T-cell (primary cell): Measurements from ENCODE around the gene FPGS. TPM values are rescaled to one million over a fixed set of nuclear protein-coding genes. Genes with fewer than 3 reads are reported as not detected.

Experiments
- ATAC-seq, 4 experiments: fragments of 200-7000 bp in 3 of 4; fragments of 150-1000 bp in 1 of 4; cut with Tn5 transposase; replicated peaks in 1 of 4; 1 replicate in 3 of 4; 2 replicates in 1 of 4; pipeline ENCODE4 v1.10.0; 2021; ENCODE audit warnings: moderate library complexity in 3 of 4, mild to moderate bottlenecking in 2 of 4, moderate number of reproducible peaks in 1 of 4
- CTCF ChIA-PET, 2 donors: fragments of 300-600 bp; sonication (Branson Sonifier 250); formaldehyde crosslinking; loops; one replicate each; lab custom pipeline; 2022; ENCODE audit warnings: antibody characterized with exemption in 2 of 2; lab: Charles Lee
- POLR2A ChIA-PET, 2 donors: fragments of 300-600 bp; sonication (Branson Sonifier 250); formaldehyde crosslinking; loops; one replicate each; lab custom pipeline; 2022; ENCODE audit warnings: antibody characterized with exemption in 2 of 2; lab: Charles Lee
- DNase-seq, 35 experiments: peaks; one replicate each; pipeline versions ENCODE4 v3.0.0 to v3.0.0-alpha.2; 2013 to 2023
- H3K27ac ChIP-seq: one replicate; pipeline ENCODE4 v1.5.1; 2013; ENCODE audit warnings: low read length
- H3K27me3 ChIP-seq, 2 experiments: replicated peaks in 1 of 2; 1 replicate in 1 of 2; 2 replicates in 1 of 2; pipeline versions ENCODE4 v1.6.1 to v1.7.0; 2013; ENCODE audit warnings: low read length in 1 of 2, mixed read lengths in 1 of 2; ENCODE audit not compliant: control insufficient read depth in 2 of 2, insufficient read depth in 2 of 2; ENCODE audit errors: extremely low read depth in 1 of 2
- H3K36me3 ChIP-seq, 2 donors: 1 replicate in 1 of 2; 2 replicates in 1 of 2; pipeline versions ENCODE4 v1.6.1 to v1.7.0; 2013; ENCODE audit warnings: low read length in 1 of 2; ENCODE audit not compliant: control insufficient read depth in 2 of 2, insufficient read depth in 1 of 2; ENCODE audit errors: extremely low read depth in 1 of 2
- H3K4me1 ChIP-seq, 2 experiments: 1 replicate in 1 of 2; 2 replicates in 1 of 2; pipeline versions ENCODE4 v1.6.1 to v1.7.0; 2013; ENCODE audit warnings: low read length in 2 of 2, mixed read lengths in 1 of 2; ENCODE audit not compliant: insufficient read depth in 2 of 2, control insufficient read depth in 1 of 2; ENCODE audit errors: extremely low read depth in 1 of 2
- H3K4me3 ChIP-seq, 2 donors: 1 replicate in 1 of 2; 2 replicates in 1 of 2; pipeline versions ENCODE4 v1.5.1 to v1.7.0; 2013; ENCODE audit warnings: mild to moderate bottlenecking in 2 of 2, low read length in 1 of 2, moderate library complexity in 1 of 2; ENCODE audit not compliant: control insufficient read depth in 1 of 2; ENCODE audit errors: extremely low read depth in 1 of 2
- H3K9me3 ChIP-seq: 2 replicates; pipeline ENCODE4 v1.7.0; 2013
- H3K27ac Mint-ChIP-seq, 2 donors: one replicate each; pipeline ENCODE4 v1.8.0; 2020 to 2021; ENCODE audit warnings: mild to moderate bottlenecking in 2 of 2, mixed read lengths in 2 of 2
- H3K27me3 Mint-ChIP-seq, 2 donors: one replicate each; pipeline ENCODE4 v1.8.0; 2021 to 2022; ENCODE audit warnings: mixed read lengths in 2 of 2
- H3K36me3 Mint-ChIP-seq: one replicate; pipeline ENCODE4 v1.8.0; 2021; ENCODE audit warnings: mixed read lengths
- H3K4me1 Mint-ChIP-seq, 3 donors: one replicate each; pipeline ENCODE4 v1.8.0; 2020 to 2022; ENCODE audit warnings: mixed read lengths in 3 of 3, mild to moderate bottlenecking in 1 of 3
- H3K4me3 Mint-ChIP-seq, 3 donors: one replicate each; pipeline ENCODE4 v1.8.0; 2020 to 2022; ENCODE audit warnings: mild to moderate bottlenecking in 3 of 3, mixed read lengths in 3 of 3, moderate library complexity in 3 of 3
- H3K9me3 Mint-ChIP-seq, 3 donors: one replicate each; pipeline ENCODE4 v1.8.0; 2020 to 2022; ENCODE audit warnings: mixed read lengths in 3 of 3
- WGBS: methylation state at CpG from one replicate; pipeline ENCODE4 v1.1.5; 2013; ENCODE audit warnings: missing lambda C conversion rate; ENCODE audit not compliant: insufficient coverage; 5-methylcytosine and 5-hydroxymethylcytosine counted together
- total RNA-seq, 35 experiments: library from RNA in 6 of 35; stranded (reverse) in 6 of 35; fragments of 120-200 nt in 1 of 35; gene quantifications; one replicate each; pipeline versions ENCODE4 v1.2.1 to v1.2.4 and lab custom pipeline; 2013 to 2026

FPGS gene
- total RNA-seq, 5 donors from 2014 or later (not counting 1 experiment from before 2014, with no cell fraction given): 78.4 to 151 (median 139) TPM

GRCh38 chr9:127769929-127770582 is 32.6 kb upstream of the FPGS start:
- Histone ChIP-seq H3K4me3 (peak overlapping the region; percentile 57 to 58), H3K4me1 (peaks cover 54 to 89% of the 10 kb centered on the region in 2 experiments), H3K27me3 (no peaks in the 10 kb centered on the region), H3K9me3 (no peaks in the 10 kb centered on the region), H3K27ac (peak overlapping the region; percentile 95), H3K36me3 (peaks cover 15 to 65% of the 10 kb centered on the region in 2 donors)
- Mint-ChIP-seq H3K4me1 (peaks cover 80 to 86% (median 81%) of the 10 kb centered on the region in 3 donors), H3K27me3 (no peaks in the 10 kb centered on the region), H3K9me3 (no peaks in the 10 kb centered on the region), H3K4me3 (peak overlapping the region; percentile 86 to 89 (median 87)), H3K27ac (peak overlapping the region; percentile 95), H3K36me3 (peaks cover 27% of the 10 kb centered on the region)
- ChIA-PET POLR2A (interaction anchor here in 1 of 2 donors (0.6 kb wide), 1 partner anchor 9 kb away, joined by 3 read pairs; no protein-coding TSS in a partner anchor), CTCF (interaction anchor here (0.6 to 2.6 kb wide), 7 partner anchors 15 to 255 kb away, joined by 3 to 22 read pairs (median 5); partner anchors contain the start of genes TOR2A (in 2 of the 2) and CDK9 (in 1 of the 2))
- DNase-seq: peak in 1 of 35 experiments; percentile 31
- no peak for ATAC-seq
- WGBS: 59% methylated on average over 2 of the region's 4 CpGs

GRCh38 chr9:127770583-127770904 is 32.1 kb upstream of the FPGS start:
- Mint-ChIP-seq H3K9me3 (no peaks in the 10 kb centered on the region), H3K27me3 (no peaks in the 10 kb centered on the region), H3K4me3 (peak overlapping the region; percentile 86 to 89 (median 87)), H3K36me3 (peaks cover 22% of the 10 kb centered on the region), H3K27ac (peak overlapping the region; percentile 95), H3K4me1 (peaks cover 76 to 82% (median 77%) of the 10 kb centered on the region in 3 donors)
- Histone ChIP-seq H3K4me1 (peaks cover 54 to 90% of the 10 kb centered on the region in 2 experiments), H3K36me3 (peaks cover 12 to 60% of the 10 kb centered on the region in 2 donors), H3K9me3 (no peaks in the 10 kb centered on the region), H3K27me3 (no peaks in the 10 kb centered on the region), H3K4me3 (peak overlapping the region; percentile 57 to 58), H3K27ac (peak overlapping the region; percentile 95)
- POLR2A ChIA-PET: interaction anchor here in 1 of 2 donors (0.5 kb wide), 2 partner anchors 39 to 85 kb away, joined by 4 to 6 read pairs; no protein-coding TSS in a partner anchor
- ATAC-seq (no peak), DNase-seq (no peak)
- CTCF ChIA-PET: interaction anchor here (0.6 to 2.8 kb wide), 6 partner anchors 15 to 215 kb away, joined by 3 to 31 read pairs (median 4); partner anchors contain the start of genes CDK9 (in 2 of the 2) and TOR2A (in 1 of the 2)
- WGBS: 58% methylated on average over 3 of the region's 3 CpGs

GRCh38 chr9:127770905-127771569 is 31.6 kb upstream of the FPGS start:
- Mint-ChIP-seq H3K4me3 (peak overlapping the region; percentile 86 to 89 (median 87)), H3K4me1 (peaks cover 72 to 78% (median 75%) of the 10 kb centered on the region in 3 donors), H3K36me3 (peaks cover 19% of the 10 kb centered on the region), H3K27me3 (no peaks in the 10 kb centered on the region), H3K27ac (peak overlapping the region; percentile 95), H3K9me3 (no peaks in the 10 kb centered on the region)
- ATAC-seq (peak; percentile 85 to 89 (median 86)), DNase-seq (peak; percentile 84 to 96 (median 90))
- Histone ChIP-seq H3K4me3 (peak overlapping the region; percentile 57 to 58), H3K4me1 (peaks cover 51 to 92% of the 10 kb centered on the region in 2 experiments), H3K36me3 (peaks cover 11 to 58% of the 10 kb centered on the region in 2 donors), H3K9me3 (no peaks in the 10 kb centered on the region), H3K27ac (peak overlapping the region; percentile 95), H3K27me3 (no peaks in the 10 kb centered on the region)
- CTCF ChIA-PET: interaction anchor here (0.6 to 2.8 kb wide), 7 partner anchors 14 to 215 kb away, joined by 3 to 31 read pairs (median 4); partner anchors contain the start of genes CDK9 (in 2 of the 2) and TOR2A (in 1 of the 2)
- POLR2A ChIA-PET: interaction anchor here in 1 of 2 donors (0.5 to 1.0 kb wide), 4 partner anchors 11 to 84 kb away, joined by 3 to 6 read pairs (median 4); no protein-coding TSS in a partner anchor
- WGBS: 2% methylated on average over 32 of the region's 43 CpGs

- Mint-ChIP-seq H3K36me3 (peaks cover 15% of the 10 kb centered on the region), H3K27ac (peak overlapping the region; percentile 95), H3K27me3 (no peaks in the 10 kb centered on the region), H3K9me3 (no peaks in the 10 kb centered on the region), H3K4me1 (peaks cover 72 to 78% (median 73%) of the 10 kb centered on the region in 3 donors), H3K4me3 (peak overlapping the region; percentile 86 to 89 (median 87))
- Histone ChIP-seq H3K27me3 (no peaks in the 10 kb centered on the region), H3K9me3 (no peaks in the 10 kb centered on the region), H3K27ac (peak overlapping the region; percentile 95), H3K4me3 (peak overlapping the region in 1 of 2 donors; percentile 57), H3K36me3 (peaks cover 11 to 52% of the 10 kb centered on the region in 2 donors), H3K4me1 (peaks cover 50 to 92% of the 10 kb centered on the region in 2 experiments)
- DNase-seq: no peak
- ChIA-PET CTCF (interaction anchor here (0.7 to 2.8 kb wide), 7 partner anchors 13 to 134 kb away, joined by 3 to 31 read pairs (median 4); partner anchors contain the start of genes CDK9 (in 1 of the 2) and TOR2A (in 1 of the 2)), POLR2A (interaction anchor here (0.5 to 1.0 kb wide), 3 partner anchors 11 to 819 kb away, joined by 3 to 8 read pairs (median 4); no protein-coding TSS in a partner anchor)
- no peak for ATAC-seq
- no CpG with 5 or more reads among the region's 19 CpGs for WGBS
Observed at GRCh38 chr9:127771570-127772189, 31.0 kb upstream of the FPGS start.

GRCh38 chr9:127772603-127773002 is 30.1 kb upstream of the FPGS start:
- H3K27ac ChIP-seq: no peak overlapping the region
- H3K9me3 Mint-ChIP-seq: no peaks in the 10 kb centered on the region
- peaks cover 10% of the 10 kb centered on the region for H3K36me3 Mint-ChIP-seq
- WGBS: 100% methylated on average over 2 of the region's 5 CpGs
- H3K4me1 Mint-ChIP-seq: peaks cover 64 to 75% (median 68%) of the 10 kb centered on the region in 3 donors
- H3K4me3 Mint-ChIP-seq: peak overlapping the region in 1 of 3 donors; percentile 20
- H3K27me3 ChIP-seq: no peaks in the 10 kb centered on the region
- DNase-seq (no peak), ATAC-seq (no peak)
- H3K4me3 ChIP-seq: no peak overlapping the region
- ChIA-PET CTCF (interaction anchor here (0.7 to 2.8 kb wide), 3 partner anchors 12 to 57 kb away, joined by 3 to 31 read pairs (median 4); partner anchors contain the start of genes CDK9 (in 1 of the 2) and PTRH1 (in 1 of the 2)), POLR2A (interaction anchor here (0.5 to 0.6 kb wide), 2 partner anchors 325 to 379 kb away, joined by 5 read pairs; no protein-coding TSS in a partner anchor)
- no peaks in the 10 kb centered on the region for H3K27me3 Mint-ChIP-seq
- H3K4me1 ChIP-seq: peaks cover 41 to 87% of the 10 kb centered on the region in 2 experiments
- peak overlapping the region; percentile 75 to 78 for H3K27ac Mint-ChIP-seq
- peaks cover 6 to 44% of the 10 kb centered on the region in 2 donors for H3K36me3 ChIP-seq
- no peaks in the 10 kb centered on the region for H3K9me3 ChIP-seq
